Mesendoderm (in vitro differentiated cells): ENCODE results near the gene CNNM1.

ENCODE experiments used
- DNase-seq: peaks from one replicate; pipeline ENCODE4 v3.0.0; 2013
- H2AK5ac ChIP-seq: 2 replicates; pipeline ENCODE4 v1.6.1; 2013; ENCODE audit warnings: low read length, inconsistent platforms
- H2BK120ac ChIP-seq: 2 replicates; pipeline ENCODE4 v1.6.1; 2013; ENCODE audit warnings: low read depth, mild to moderate bottlenecking, low read length, moderate library complexity, mixed read lengths
- H2BK15ac ChIP-seq: replicated peaks from 2 replicates; pipeline ENCODE4 v1.6.1; 2013; ENCODE audit warnings: low read depth, mild to moderate bottlenecking, moderate library complexity
- H2BK5ac ChIP-seq: 2 replicates; pipeline ENCODE4 v1.6.1; 2013; ENCODE audit warnings: low read length, inconsistent platforms
- H3K18ac ChIP-seq: 2 replicates; pipeline ENCODE4 v1.6.1; 2013; ENCODE audit warnings: mild to moderate bottlenecking, low read length, mixed read lengths
- H3K23ac ChIP-seq: one replicate; pipeline ENCODE4 v1.6.1; 2013; ENCODE audit warnings: low read length
- H3K27ac ChIP-seq: 2 replicates; pipeline ENCODE4 v1.5.1; 2013; ENCODE audit warnings: low read depth, mild to moderate bottlenecking, inconsistent platforms, low read length, moderate library complexity
- H3K27me3 ChIP-seq: 2 replicates; pipeline ENCODE4 v1.6.1; 2013; ENCODE audit warnings: low read length, control low read depth, mild to moderate bottlenecking, inconsistent platforms; ENCODE audit not compliant: insufficient read depth, poor library complexity
- H3K36me3 ChIP-seq: 2 replicates; pipeline ENCODE4 v1.6.1; 2013; ENCODE audit warnings: low read length, inconsistent platforms; ENCODE audit not compliant: control insufficient read depth, insufficient read depth
- H3K4ac ChIP-seq: one replicate; pipeline ENCODE4 v1.6.1; 2013; ENCODE audit warnings: low read depth, mild to moderate bottlenecking, low read length, moderate library complexity
- H3K4me1 ChIP-seq: 2 replicates; pipeline ENCODE4 v1.6.1; 2013; ENCODE audit warnings: low read depth, low read length, inconsistent platforms; ENCODE audit not compliant: control insufficient read depth
- H3K4me2 ChIP-seq: 2 replicates; pipeline ENCODE4 v1.6.1; 2013; ENCODE audit warnings: low read length
- H3K4me3 ChIP-seq: 2 replicates; pipeline ENCODE4 v1.5.1; 2013; ENCODE audit warnings: mild to moderate bottlenecking, low read length
- H3K56ac ChIP-seq: one replicate; pipeline ENCODE4 v1.6.1; 2013; ENCODE audit warnings: low read length
- H3K79me1 ChIP-seq: 2 replicates; pipeline ENCODE4 v1.6.1; 2013; ENCODE audit warnings: low read length, inconsistent platforms
- H3K79me2 ChIP-seq: 2 replicates; pipeline ENCODE4 v1.6.1; 2013; ENCODE audit warnings: mild to moderate bottlenecking, low read length; ENCODE audit not compliant: control insufficient read depth, insufficient read depth
- H3K9ac ChIP-seq: 2 replicates; pipeline ENCODE4 v1.6.1; 2013; ENCODE audit warnings: low read length, inconsistent platforms
- H4K5ac ChIP-seq: one replicate; pipeline ENCODE4 v1.6.1; 2013; ENCODE audit warnings: low read length
- H4K8ac ChIP-seq: one replicate; pipeline ENCODE4 v1.6.1; 2013; ENCODE audit warnings: low read depth, mild to moderate bottlenecking, control low read depth, low read length, moderate library complexity
- WGBS: extraction: QIAGEN DNeasy Blood & Tissue Kit; methylation state at CpG from one replicate; pipeline ENCODE4 v1.1.7; 2013; ENCODE audit warnings: low lambda C conversion rate, missing lambda C conversion rate; ENCODE audit not compliant: insufficient coverage; ENCODE audit errors: extremely low coverage; 5-methylcytosine and 5-hydroxymethylcytosine counted together

CNNM1 gene

DNA sequence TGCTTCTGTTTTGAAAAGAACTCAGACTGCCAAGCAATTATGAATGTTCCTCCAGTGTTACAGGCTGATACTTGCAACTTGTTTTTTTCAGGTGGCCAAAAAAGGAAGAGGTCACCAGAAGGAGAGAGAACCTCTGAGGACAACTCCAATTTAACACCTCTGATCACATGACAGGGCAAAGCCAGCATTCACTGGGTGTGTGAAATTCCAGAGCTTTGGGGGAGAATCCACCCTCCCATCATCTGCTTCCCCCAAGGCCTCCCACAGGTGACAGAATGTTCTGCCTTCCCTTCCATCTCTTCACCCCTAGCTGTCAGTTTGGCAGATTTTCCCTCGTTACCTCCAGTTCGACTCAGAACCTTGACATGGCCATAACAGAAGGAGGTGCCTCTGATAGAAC lies 62.2 kb downstream of the CNNM1 start:
- WGBS = no CpG with 5 or more reads among the region's 2 CpGs
- H3K4me3 ChIP-seq = no peak overlapping the region
- peak overlapping the region; percentile 54 for H3K18ac ChIP-seq
- H2BK15ac ChIP-seq = no peak overlapping the region
- H3K23ac ChIP-seq = no peak overlapping the region
- H3K79me2 ChIP-seq = no peaks in the 10 kb centered on the region
- peaks cover 25% of the 10 kb centered on the region for H3K4me1 ChIP-seq
- H2AK5ac ChIP-seq = no peak overlapping the region
- H3K27me3 ChIP-seq = no peaks in the 10 kb centered on the region
- H2BK120ac ChIP-seq = no peak overlapping the region
- H3K79me1 ChIP-seq = no peaks in the 10 kb centered on the region
- H3K4ac ChIP-seq = peak overlapping the region; percentile 5
- H3K36me3 ChIP-seq = no peaks in the 10 kb centered on the region
- H3K56ac ChIP-seq = no peak overlapping the region
- H3K9ac ChIP-seq = no peak overlapping the region
- no peak overlapping the region for H2BK5ac ChIP-seq
- no peak overlapping the region for H4K5ac ChIP-seq
- H4K8ac ChIP-seq = no peak overlapping the region
- no peak overlapping the region for H3K4me2 ChIP-seq
- H3K27ac ChIP-seq = peak overlapping the region; percentile 71
- DNase-seq = peak; percentile 89

DNA sequence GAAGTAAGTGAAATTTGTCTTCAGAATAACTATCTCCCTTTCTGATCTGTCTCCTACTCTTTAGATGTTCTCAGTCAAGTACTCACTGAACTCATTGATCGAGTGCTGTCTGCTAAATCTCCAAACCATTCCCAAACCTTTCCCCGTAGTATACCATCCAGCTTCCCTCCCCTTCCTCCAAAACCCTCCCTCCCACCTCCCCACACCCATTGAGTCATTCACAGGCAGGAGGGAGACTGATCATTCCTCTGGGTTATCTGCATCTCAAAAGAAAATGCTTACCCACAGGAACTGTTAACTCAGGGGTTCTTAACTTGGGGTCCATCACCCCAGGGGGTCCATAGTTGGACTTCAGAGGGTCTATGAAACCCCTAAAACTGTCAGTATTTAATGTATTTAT lies 63.9 kb downstream of the CNNM1 start:
- Histone ChIP-seq H3K23ac (no peak overlapping the region), H3K9ac (no peak overlapping the region), H3K79me1 (no peaks in the 10 kb centered on the region), H3K27ac (no peak overlapping the region), H2AK5ac (no peak overlapping the region), H3K36me3 (peaks cover 3% of the 10 kb centered on the region), H3K27me3 (no peaks in the 10 kb centered on the region), H2BK120ac (no peak overlapping the region), H4K5ac (no peak overlapping the region), H3K79me2 (no peaks in the 10 kb centered on the region), H3K4me3 (no peak overlapping the region), H2BK5ac (no peak overlapping the region), H4K8ac (no peak overlapping the region), H3K56ac (no peak overlapping the region), H3K4me1 (peaks cover 27% of the 10 kb centered on the region), H2BK15ac (no peak overlapping the region), H3K4ac (no peak overlapping the region), H3K18ac (peak overlapping the region; percentile 66), H3K4me2 (no peak overlapping the region)
- WGBS = no CpG with 5 or more reads among the region's 2 CpGs
- peak; percentile 80 for DNase-seq

DNA sequence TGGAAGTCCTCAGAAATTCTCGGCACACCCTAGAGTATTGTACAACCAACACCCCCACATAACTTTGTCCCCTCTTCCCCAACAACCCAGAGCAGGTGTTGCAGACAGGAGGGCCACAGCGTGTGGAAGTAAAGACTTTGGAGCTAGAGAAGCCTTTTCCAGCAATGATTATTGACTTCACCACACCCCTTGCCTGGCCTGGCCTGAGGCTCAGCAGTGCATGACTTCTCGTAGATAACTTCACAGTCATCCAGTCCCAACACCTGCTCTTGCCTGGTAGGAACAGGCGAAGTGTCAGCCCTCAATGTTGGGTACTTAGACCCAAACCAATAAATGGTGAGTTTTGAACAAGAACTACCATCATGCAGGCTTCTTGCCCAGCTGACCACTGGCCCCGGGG lies 64.5 kb downstream of the CNNM1 start:
- Histone ChIP-seq H3K79me2 (no peaks in the 10 kb centered on the region), H3K79me1 (no peaks in the 10 kb centered on the region), H3K27ac (peak overlapping the region; percentile 38), H2BK120ac (no peak overlapping the region), H3K36me3 (peaks cover 3% of the 10 kb centered on the region), H3K4me2 (no peak overlapping the region), H3K4ac (no peak overlapping the region), H3K18ac (no peak overlapping the region), H3K56ac (no peak overlapping the region), H2BK5ac (no peak overlapping the region), H4K8ac (no peak overlapping the region), H2AK5ac (no peak overlapping the region), H3K9ac (no peak overlapping the region), H4K5ac (no peak overlapping the region), H3K23ac (no peak overlapping the region), H2BK15ac (no peak overlapping the region), H3K4me3 (no peak overlapping the region), H3K27me3 (no peaks in the 10 kb centered on the region), H3K4me1 (peaks cover 27% of the 10 kb centered on the region)
- no CpG with 5 or more reads among the region's 5 CpGs for WGBS
- peak; percentile 38 for DNase-seq

DNA sequence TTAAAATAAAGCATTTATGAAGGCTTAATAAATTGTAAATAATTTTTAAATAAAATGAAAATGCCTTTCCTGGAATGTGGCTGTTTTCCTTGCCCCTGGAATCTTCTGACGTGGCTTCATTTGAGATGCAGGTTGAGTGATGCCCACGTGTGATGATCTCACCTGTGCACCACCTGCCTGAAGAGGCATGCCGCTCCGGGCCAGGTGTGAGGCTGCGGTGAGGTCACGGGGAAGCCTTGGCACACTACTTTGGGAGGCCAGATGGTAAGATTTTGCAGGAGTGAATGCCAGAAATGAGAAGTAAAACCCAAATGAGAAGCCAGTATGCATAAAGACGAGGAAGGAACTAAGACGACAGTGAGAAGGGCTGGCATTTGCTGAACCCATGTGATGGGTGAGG lies 65.1 kb downstream of the CNNM1 start:
- no peak overlapping the region for H2AK5ac ChIP-seq

DNA sequence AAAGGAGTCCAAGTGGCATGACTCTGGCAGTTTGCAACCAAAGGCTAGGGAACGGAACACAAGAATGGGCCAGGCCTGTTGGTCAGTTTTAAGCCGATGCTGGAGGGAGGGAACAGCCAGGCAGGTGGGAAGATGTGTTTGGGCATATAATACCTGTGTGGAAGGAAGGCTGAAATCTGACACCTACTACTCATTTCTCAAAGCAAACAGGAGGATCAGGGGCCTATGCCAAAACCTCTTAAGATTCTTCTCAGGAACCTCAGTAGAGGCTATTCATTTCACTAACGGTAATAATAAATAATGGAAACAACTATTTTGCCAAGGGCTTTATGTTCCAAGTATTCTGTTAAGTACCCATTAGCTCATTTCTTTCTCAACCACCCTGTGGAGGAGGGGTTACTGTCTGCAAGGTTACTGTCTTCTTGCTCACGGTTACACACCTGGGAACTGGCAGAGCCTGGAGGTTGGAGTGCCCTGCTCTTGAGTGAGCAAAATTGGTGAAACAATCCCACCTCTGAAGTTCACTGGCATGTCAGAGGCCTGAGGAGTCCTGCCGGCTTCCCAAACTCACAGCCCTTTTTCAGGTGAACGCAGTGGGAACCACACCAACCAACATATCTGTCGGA lies 65.7 kb downstream of the CNNM1 start:
- Histone ChIP-seq H3K23ac (no peak overlapping the region), H4K5ac (no peak overlapping the region), H2BK15ac (no peak overlapping the region), H3K27ac (peak overlapping the region; percentile 73), H3K79me1 (no peaks in the 10 kb centered on the region), H3K79me2 (no peaks in the 10 kb centered on the region), H3K36me3 (peaks cover 3% of the 10 kb centered on the region), H3K18ac (peak overlapping the region; percentile 76), H3K4ac (no peak overlapping the region), H3K4me1 (peaks cover 27% of the 10 kb centered on the region), H3K4me3 (no peak overlapping the region), H3K9ac (no peak overlapping the region), H3K27me3 (no peaks in the 10 kb centered on the region), H2BK120ac (peak overlapping the region; percentile 32), H4K8ac (no peak overlapping the region), H2BK5ac (no peak overlapping the region), H2AK5ac (no peak overlapping the region), H3K56ac (peak overlapping the region; percentile 19), H3K4me2 (no peak overlapping the region)
- DNase-seq = peak; percentile 25
- no CpG with 5 or more reads among the region's 7 CpGs for WGBS

More for the DNA sequence above, 65.1 kb downstream of the CNNM1 start:
- DNase-seq = peak; percentile 7
- no peak overlapping the region for H2BK120ac ChIP-seq
- H3K36me3 ChIP-seq = peaks cover 3% of the 10 kb centered on the region
- H3K27ac ChIP-seq = no peak overlapping the region
- no peaks in the 10 kb centered on the region for H3K27me3 ChIP-seq
- H3K56ac ChIP-seq = no peak overlapping the region
- H3K23ac ChIP-seq = no peak overlapping the region
- no peak overlapping the region for H4K5ac ChIP-seq
- no peak overlapping the region for H3K4me3 ChIP-seq
- H3K4me2 ChIP-seq = no peak overlapping the region
- no peak overlapping the region for H2BK5ac ChIP-seq
- H3K79me1 ChIP-seq = no peaks in the 10 kb centered on the region
- no peak overlapping the region for H4K8ac ChIP-seq
- H3K18ac ChIP-seq = no peak overlapping the region
- no peaks in the 10 kb centered on the region for H3K79me2 ChIP-seq
- no peak overlapping the region for H2BK15ac ChIP-seq
- no peak overlapping the region for H3K4ac ChIP-seq
- no peak overlapping the region for H3K9ac ChIP-seq
- H3K4me1 ChIP-seq = peaks cover 27% of the 10 kb centered on the region
- no CpG with 5 or more reads among the region's 8 CpGs for WGBS
